Measurements from ENCODE around the gene JAM2.

DNA sequence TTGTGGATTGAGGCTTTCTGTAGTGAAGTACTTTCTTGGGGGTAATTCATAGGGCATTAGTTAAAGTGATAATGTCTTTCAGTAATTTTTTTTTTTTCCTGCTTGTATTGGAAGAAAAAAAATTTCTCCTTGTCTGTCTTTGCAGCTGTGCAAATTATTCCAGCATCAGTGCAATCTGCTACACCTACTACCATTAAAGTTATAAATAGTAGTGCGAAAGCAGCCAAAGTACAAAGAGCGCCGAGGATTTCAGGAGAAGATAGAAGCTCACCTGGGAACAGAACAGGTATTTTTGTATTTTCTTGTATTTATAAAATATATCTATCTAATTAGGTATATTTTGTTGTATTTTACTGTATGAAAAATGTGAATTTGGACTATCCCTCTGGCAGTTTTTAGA, 125.0 kb downstream of the JAM2 start:
- TF ChIP-seq, protein P1, sequence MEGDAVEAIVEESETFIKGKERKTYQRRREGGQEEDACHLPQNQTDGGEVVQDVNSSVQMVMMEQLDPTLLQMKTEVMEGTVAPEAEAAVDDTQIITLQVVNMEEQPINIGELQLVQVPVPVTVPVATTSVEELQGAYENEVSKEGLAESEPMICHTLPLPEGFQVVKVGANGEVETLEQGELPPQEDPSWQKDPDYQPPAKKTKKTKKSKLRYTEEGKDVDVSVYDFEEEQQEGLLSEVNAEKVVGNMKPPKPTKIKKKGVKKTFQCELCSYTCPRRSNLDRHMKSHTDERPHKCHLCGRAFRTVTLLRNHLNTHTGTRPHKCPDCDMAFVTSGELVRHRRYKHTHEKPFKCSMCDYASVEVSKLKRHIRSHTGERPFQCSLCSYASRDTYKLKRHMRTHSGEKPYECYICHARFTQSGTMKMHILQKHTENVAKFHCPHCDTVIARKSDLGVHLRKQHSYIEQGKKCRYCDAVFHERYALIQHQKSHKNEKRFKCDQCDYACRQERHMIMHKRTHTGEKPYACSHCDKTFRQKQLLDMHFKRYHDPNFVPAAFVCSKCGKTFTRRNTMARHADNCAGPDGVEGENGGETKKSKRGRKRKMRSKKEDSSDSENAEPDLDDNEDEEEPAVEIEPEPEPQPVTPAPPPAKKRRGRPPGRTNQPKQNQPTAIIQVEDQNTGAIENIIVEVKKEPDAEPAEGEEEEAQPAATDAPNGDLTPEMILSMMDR (IDR thresholded peaks at IDR 0.05; ENCODE audit: poor library complexity, severe bottlenecking): no peak
- no peak for TF ChIP-seq POLR2AphosphoS5 (IDR thresholded peaks at IDR 0.05)
